ENCODE measurements around the gene GLRX2.

Gene GLRX2

DNA sequence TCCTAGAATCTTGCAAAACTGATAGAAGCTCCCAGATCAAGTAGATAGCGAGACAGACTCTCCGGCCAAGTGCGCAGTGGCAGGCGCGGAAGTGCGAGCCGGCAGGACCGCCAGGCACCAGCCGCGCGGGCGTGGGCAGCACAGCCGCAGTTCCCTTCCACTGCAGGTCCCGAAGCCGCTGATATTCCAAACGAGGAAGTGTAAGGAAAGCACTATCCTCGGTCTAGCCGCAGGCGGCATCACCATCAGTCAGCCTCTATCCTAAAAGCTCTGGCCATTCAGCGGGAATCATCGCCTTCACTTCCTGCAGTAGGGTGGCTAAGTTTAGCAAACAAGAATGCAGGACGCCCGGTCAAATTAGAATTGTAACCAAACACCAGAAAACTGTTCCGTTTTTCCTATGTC, 710 bp downstream of the GLRX2 start:
- TF ChIP-seq TEAD4 (IDR thresholded peaks at IDR 0.05) (0 out of 2 replicates have a peak, but pooled peaks have one; percentile 4), EGR1 (IDR thresholded peaks at IDR 0.05) (no peak)

- TF ChIP-seq USF1 (IDR thresholded peaks at IDR 0.05), result no peak
- TF ChIP-seq TCF12 (IDR thresholded peaks at IDR 0.05; ENCODE audit: low read depth), result no peak
- TF ChIP-seq CREB1 (IDR thresholded peaks at IDR 0.05; ENCODE audit: low read depth), result no peak
- no peak for TF ChIP-seq ZBTB7A (IDR thresholded peaks at IDR 0.05; ENCODE audit: low read depth)
- no peak for TF ChIP-seq YY1 (IDR thresholded peaks at IDR 0.05; ENCODE audit: low read depth)
- TF ChIP-seq FOXM1 (IDR thresholded peaks at IDR 0.05; ENCODE audit: borderline replicate concordance, low read depth), result no peak
- no peak for TF ChIP-seq EP300 (IDR thresholded peaks at IDR 0.05; ENCODE audit: borderline replicate concordance)
- TF ChIP-seq TAF1 (IDR thresholded peaks at IDR 0.05; ENCODE audit: low read depth), result no peak
- TF ChIP-seq, protein P1, sequence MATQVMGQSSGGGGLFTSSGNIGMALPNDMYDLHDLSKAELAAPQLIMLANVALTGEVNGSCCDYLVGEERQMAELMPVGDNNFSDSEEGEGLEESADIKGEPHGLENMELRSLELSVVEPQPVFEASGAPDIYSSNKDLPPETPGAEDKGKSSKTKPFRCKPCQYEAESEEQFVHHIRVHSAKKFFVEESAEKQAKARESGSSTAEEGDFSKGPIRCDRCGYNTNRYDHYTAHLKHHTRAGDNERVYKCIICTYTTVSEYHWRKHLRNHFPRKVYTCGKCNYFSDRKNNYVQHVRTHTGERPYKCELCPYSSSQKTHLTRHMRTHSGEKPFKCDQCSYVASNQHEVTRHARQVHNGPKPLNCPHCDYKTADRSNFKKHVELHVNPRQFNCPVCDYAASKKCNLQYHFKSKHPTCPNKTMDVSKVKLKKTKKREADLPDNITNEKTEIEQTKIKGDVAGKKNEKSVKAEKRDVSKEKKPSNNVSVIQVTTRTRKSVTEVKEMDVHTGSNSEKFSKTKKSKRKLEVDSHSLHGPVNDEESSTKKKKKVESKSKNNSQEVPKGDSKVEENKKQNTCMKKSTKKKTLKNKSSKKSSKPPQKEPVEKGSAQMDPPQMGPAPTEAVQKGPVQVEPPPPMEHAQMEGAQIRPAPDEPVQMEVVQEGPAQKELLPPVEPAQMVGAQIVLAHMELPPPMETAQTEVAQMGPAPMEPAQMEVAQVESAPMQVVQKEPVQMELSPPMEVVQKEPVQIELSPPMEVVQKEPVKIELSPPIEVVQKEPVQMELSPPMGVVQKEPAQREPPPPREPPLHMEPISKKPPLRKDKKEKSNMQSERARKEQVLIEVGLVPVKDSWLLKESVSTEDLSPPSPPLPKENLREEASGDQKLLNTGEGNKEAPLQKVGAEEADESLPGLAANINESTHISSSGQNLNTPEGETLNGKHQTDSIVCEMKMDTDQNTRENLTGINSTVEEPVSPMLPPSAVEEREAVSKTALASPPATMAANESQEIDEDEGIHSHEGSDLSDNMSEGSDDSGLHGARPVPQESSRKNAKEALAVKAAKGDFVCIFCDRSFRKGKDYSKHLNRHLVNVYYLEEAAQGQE (IDR thresholded peaks at IDR 0.05; ENCODE audit: low read depth), result no peak
- no peak for TF ChIP-seq RAD21 (IDR thresholded peaks at IDR 0.05; ENCODE audit: low read depth)
- TF ChIP-seq MAX (IDR thresholded peaks at IDR 0.05), result no peak
Observed at GRCh38 chr1:193103759-193104501, 1.3 kb downstream of the GLRX2 start.

DNA sequence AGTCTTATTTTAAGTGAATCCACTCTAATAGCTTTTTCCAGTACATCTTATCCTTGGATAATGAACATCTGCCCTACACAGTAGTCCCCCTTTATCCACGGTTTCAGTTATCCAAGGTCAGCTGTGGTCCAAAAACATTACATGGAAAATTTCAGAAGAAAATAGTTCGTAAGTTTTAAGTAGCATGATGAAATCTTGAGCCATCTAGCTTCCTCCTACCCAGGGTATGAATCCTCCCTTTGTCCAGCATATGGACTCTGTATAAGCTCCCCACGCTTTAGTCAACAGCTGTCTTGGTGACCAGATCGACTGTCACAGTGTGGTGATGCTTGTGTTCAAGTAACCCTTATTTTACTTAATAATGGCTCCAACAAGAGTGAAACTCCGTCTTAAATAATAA, 2.6 kb downstream of the GLRX2 start:
- TF ChIP-seq EGR1 (IDR thresholded peaks at IDR 0.05), result no peak
- no peak for TF ChIP-seq RAD21 (IDR thresholded peaks at IDR 0.05; ENCODE audit: low read depth)
- TF ChIP-seq EP300 (IDR thresholded peaks at IDR 0.05; ENCODE audit: borderline replicate concordance), result no peak
- no peak for TF ChIP-seq FOXM1 (IDR thresholded peaks at IDR 0.05; ENCODE audit: borderline replicate concordance, low read depth)
- no peak for TF ChIP-seq YY1 (IDR thresholded peaks at IDR 0.05; ENCODE audit: low read depth)
- TF ChIP-seq, protein P1 (IDR thresholded peaks at IDR 0.05; ENCODE audit: low read depth), result no peak
- no peak for TF ChIP-seq USF1 (IDR thresholded peaks at IDR 0.05)
- TF ChIP-seq TAF1 (IDR thresholded peaks at IDR 0.05; ENCODE audit: low read depth), result no peak
- TF ChIP-seq TEAD4 (IDR thresholded peaks at IDR 0.05), result no peak
- no peak for TF ChIP-seq NFIC (IDR thresholded peaks at IDR 0.05)
- TF ChIP-seq MAX (IDR thresholded peaks at IDR 0.05), result no peak
- TF ChIP-seq CEBPB (IDR thresholded peaks at IDR 0.05), result no peak
- TF ChIP-seq TCF12 (IDR thresholded peaks at IDR 0.05; ENCODE audit: low read depth), result no peak
- no peak for TF ChIP-seq CREB1 (IDR thresholded peaks at IDR 0.05; ENCODE audit: low read depth)
- TF ChIP-seq ZBTB7A (IDR thresholded peaks at IDR 0.05; ENCODE audit: low read depth), result no peak

- no peak for TF ChIP-seq EP300 (IDR thresholded peaks at IDR 0.05; ENCODE audit: borderline replicate concordance)
- no peak for TF ChIP-seq TCF12 (IDR thresholded peaks at IDR 0.05; ENCODE audit: low read depth)
- TF ChIP-seq EGR1 (IDR thresholded peaks at IDR 0.05), result no peak
- TF ChIP-seq FOXM1 (IDR thresholded peaks at IDR 0.05; ENCODE audit: borderline replicate concordance, low read depth), result no peak
- no peak for TF ChIP-seq TEAD4 (IDR thresholded peaks at IDR 0.05)
- no peak for TF ChIP-seq USF1 (IDR thresholded peaks at IDR 0.05)
- TF ChIP-seq, protein P1 (IDR thresholded peaks at IDR 0.05; ENCODE audit: low read depth), result no peak
- TF ChIP-seq ZBTB7A (IDR thresholded peaks at IDR 0.05; ENCODE audit: low read depth), result no peak
- no peak for TF ChIP-seq NFIC (IDR thresholded peaks at IDR 0.05)
- no peak for TF ChIP-seq MAX (IDR thresholded peaks at IDR 0.05)
- no peak for TF ChIP-seq TAF1 (IDR thresholded peaks at IDR 0.05; ENCODE audit: low read depth)
- no peak for TF ChIP-seq CREB1 (IDR thresholded peaks at IDR 0.05; ENCODE audit: low read depth)
- no peak for TF ChIP-seq YY1 (IDR thresholded peaks at IDR 0.05; ENCODE audit: low read depth)
- TF ChIP-seq CEBPB (IDR thresholded peaks at IDR 0.05), result no peak
- TF ChIP-seq RAD21 (IDR thresholded peaks at IDR 0.05; ENCODE audit: low read depth), result no peak
Observed at GRCh38 chr1:193094112-193094511, 11.1 kb downstream of the GLRX2 start.

Measured in Ishikawa (cell line).